Muscle of leg (tissue), 11 donors: Measurements from ENCODE around the gene HHAT. TPM values are rescaled to one million over a fixed set of nuclear protein-coding genes. Genes with fewer than 3 reads are reported as not detected.

Experiments used
- DNase-seq: peaks from one replicate; pipeline ENCODE4 v3.0.0; 2013
- H3K27ac ChIP-seq: one replicate; pipeline ENCODE4 v1.5.1; 2013; ENCODE audit warnings: mild to moderate bottlenecking, low read length, control low read depth
- H3K27me3 ChIP-seq: one replicate; pipeline ENCODE4 v1.6.1; 2013; ENCODE audit warnings: low read length; ENCODE audit not compliant: control insufficient read depth, insufficient read depth
- H3K36me3 ChIP-seq: one replicate; pipeline ENCODE4 v1.6.1; 2013; ENCODE audit warnings: low read length; ENCODE audit not compliant: control insufficient read depth, insufficient read depth
- H3K4me1 ChIP-seq: one replicate; pipeline ENCODE4 v1.6.1; 2013; ENCODE audit warnings: low read length; ENCODE audit not compliant: control insufficient read depth, insufficient read depth
- H3K4me3 ChIP-seq: one replicate; pipeline ENCODE4 v1.5.1; 2013; ENCODE audit warnings: low read length, control low read depth
- H3K9me3 ChIP-seq: replicated peaks from 2 replicates; pipeline ENCODE4 v1.6.1; 2013; ENCODE audit warnings: low read depth, low read length; ENCODE audit not compliant: control insufficient read depth
- WGBS: methylation state at CpG from one replicate; pipeline ENCODE4 v1.1.5; 2013; ENCODE audit warnings: missing lambda C conversion rate; ENCODE audit not compliant: insufficient coverage; 5-methylcytosine and 5-hydroxymethylcytosine counted together
- polyA plus RNA-seq, 8 donors: library from polyadenylated mRNA; unstranded; fragments of 120-200 nt; gene quantifications; one replicate each; pipeline versions ENCODE4 v1.2.1 to v1.2.3, GENCODE V29; 2013; ENCODE audit warnings: inconsistent platforms in 1 of 8, low replicate concordance in 1 of 8; ENCODE audit not compliant: insufficient read length in 8 of 8, insufficient read depth in 1 of 8
- total RNA-seq: library from RNA; stranded (reverse); fragments of 120-200 nt; gene quantifications from one replicate; pipeline ENCODE4 v1.2.4, GENCODE V29; 2013

Gene HHAT
- total and polyA plus RNA-seq, 9 donors: 3.8 to 6.6 (median 4.5) TPM

- 100% methylated on average over 1 of the region's 3 CpGs for WGBS
- DNase-seq: no peak
- Histone ChIP-seq H3K4me1 (peaks cover 5% of the 10 kb centered on the region), H3K4me3 (no peak overlapping the region), H3K9me3 (no peaks in the 10 kb centered on the region), H3K36me3 (no peaks in the 10 kb centered on the region), H3K27me3 (no peaks in the 10 kb centered on the region), H3K27ac (no peak overlapping the region)
These were observed 167.4 kb downstream of the HHAT start for GRCh38 chr1:210496063-210496462.

GRCh38 chr1:210499956-210500355, 171.3 kb downstream of the HHAT start:
- Histone ChIP-seq H3K4me1 (peaks cover 8% of the 10 kb centered on the region), H3K27ac (no peak overlapping the region), H3K4me3 (no peak overlapping the region), H3K9me3 (no peaks in the 10 kb centered on the region), H3K27me3 (no peaks in the 10 kb centered on the region), H3K36me3 (no peaks in the 10 kb centered on the region)
- WGBS: no CpG with 5 or more reads among the region's 2 CpGs
- DNase-seq: peak; percentile 4

- Histone ChIP-seq H3K36me3 (no peaks in the 10 kb centered on the region), H3K9me3 (no peaks in the 10 kb centered on the region), H3K4me1 (peaks cover 10% of the 10 kb centered on the region), H3K27ac (no peak overlapping the region), H3K27me3 (no peaks in the 10 kb centered on the region), H3K4me3 (no peak overlapping the region)
- DNase-seq: no peak
- WGBS: 100% methylated on average over 2 of the region's 2 CpGs
These were observed 172.1 kb downstream of the HHAT start for GRCh38 chr1:210500831-210501230.

GRCh38 chr1:210504286-210504685, 175.6 kb downstream of the HHAT start:
- no peak overlapping the region for H3K4me3 ChIP-seq
- H3K36me3 ChIP-seq: no peaks in the 10 kb centered on the region
- WGBS: no CpG with 5 or more reads among the region's 3 CpGs
- no peaks in the 10 kb centered on the region for H3K9me3 ChIP-seq
- DNase-seq: no peak
- peaks cover 12% of the 10 kb centered on the region for H3K4me1 ChIP-seq
- H3K27ac ChIP-seq: no peak overlapping the region
- H3K27me3 ChIP-seq: no peaks in the 10 kb centered on the region

GRCh38 chr1:210505601-210506496, 177.1 kb downstream of the HHAT start:
- no peaks in the 10 kb centered on the region for H3K36me3 ChIP-seq
- no peak overlapping the region for H3K4me3 ChIP-seq
- 44% methylated on average over 5 of the region's 7 CpGs for WGBS
- no peaks in the 10 kb centered on the region for H3K27me3 ChIP-seq
- no peak overlapping the region for H3K27ac ChIP-seq
- no peaks in the 10 kb centered on the region for H3K9me3 ChIP-seq
- DNase-seq: no peak
- H3K4me1 ChIP-seq: peaks cover 7% of the 10 kb centered on the region

- no peak for DNase-seq
- no CpG with 5 or more reads among the region's 2 CpGs for WGBS
- Histone ChIP-seq H3K27me3 (no peaks in the 10 kb centered on the region), H3K9me3 (no peaks in the 10 kb centered on the region), H3K4me3 (no peak overlapping the region), H3K36me3 (no peaks in the 10 kb centered on the region), H3K4me1 (peaks cover 7% of the 10 kb centered on the region), H3K27ac (no peak overlapping the region)
These were observed 178.0 kb downstream of the HHAT start for GRCh38 chr1:210506689-210507088.

GRCh38 chr1:210516092-210516656, 187.5 kb downstream of the HHAT start:
- Histone ChIP-seq H3K27me3 (no peaks in the 10 kb centered on the region), H3K36me3 (no peaks in the 10 kb centered on the region), H3K4me1 (no peaks in the 10 kb centered on the region), H3K4me3 (no peak overlapping the region), H3K9me3 (no peaks in the 10 kb centered on the region), H3K27ac (no peak overlapping the region)
- WGBS: 68% methylated on average over 2 of the region's 3 CpGs
- DNase-seq: no peak

- Histone ChIP-seq H3K36me3 (no peaks in the 10 kb centered on the region), H3K9me3 (no peaks in the 10 kb centered on the region), H3K4me3 (no peak overlapping the region), H3K27ac (no peak overlapping the region), H3K27me3 (no peaks in the 10 kb centered on the region), H3K4me1 (no peaks in the 10 kb centered on the region)
- WGBS: 60% methylated on average over 3 of the region's 5 CpGs
- no peak for DNase-seq
These were observed 188.2 kb downstream of the HHAT start for GRCh38 chr1:210516697-210517459.

GRCh38 chr1:210523830-210524229, 195.1 kb downstream of the HHAT start:
- peaks cover 8% of the 10 kb centered on the region for H3K4me1 ChIP-seq
- no peak for DNase-seq
- WGBS: 67% methylated on average over 1 of the region's 4 CpGs
- no peaks in the 10 kb centered on the region for H3K36me3 ChIP-seq
- no peaks in the 10 kb centered on the region for H3K9me3 ChIP-seq
- H3K27ac ChIP-seq: no peak overlapping the region
- H3K27me3 ChIP-seq: no peaks in the 10 kb centered on the region
- H3K4me3 ChIP-seq: no peak overlapping the region
